ENCODE results near the gene NTM.

NTM gene

DNA sequence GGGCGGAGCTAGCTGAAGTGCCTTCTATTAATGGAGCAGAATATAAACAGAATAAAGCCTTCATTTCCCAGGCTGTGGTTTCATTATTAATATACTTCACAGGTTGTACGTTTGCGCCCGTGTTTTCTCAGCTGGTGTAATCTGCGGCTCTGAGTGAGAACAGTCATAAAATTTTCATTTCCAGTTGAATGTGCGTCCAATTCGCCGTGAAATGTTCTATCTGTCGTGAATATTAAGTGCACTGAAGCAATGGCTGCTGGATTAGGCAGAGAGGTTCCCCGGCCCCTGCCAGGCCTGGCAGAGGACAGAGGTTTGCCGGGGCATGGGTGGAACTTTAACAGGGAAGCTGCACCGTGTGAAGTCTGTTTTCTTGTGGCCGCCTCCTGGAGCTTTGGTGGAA, 874.4 kb downstream of the NTM start:
- no peaks in the 10 kb centered on the region for H3K4me1 Mint-ChIP-seq (ENCODE audit: low read depth)
- no peak overlapping the region for H3K4me3 Mint-ChIP-seq
- H3K27ac Mint-ChIP-seq: no peak overlapping the region

DNA sequence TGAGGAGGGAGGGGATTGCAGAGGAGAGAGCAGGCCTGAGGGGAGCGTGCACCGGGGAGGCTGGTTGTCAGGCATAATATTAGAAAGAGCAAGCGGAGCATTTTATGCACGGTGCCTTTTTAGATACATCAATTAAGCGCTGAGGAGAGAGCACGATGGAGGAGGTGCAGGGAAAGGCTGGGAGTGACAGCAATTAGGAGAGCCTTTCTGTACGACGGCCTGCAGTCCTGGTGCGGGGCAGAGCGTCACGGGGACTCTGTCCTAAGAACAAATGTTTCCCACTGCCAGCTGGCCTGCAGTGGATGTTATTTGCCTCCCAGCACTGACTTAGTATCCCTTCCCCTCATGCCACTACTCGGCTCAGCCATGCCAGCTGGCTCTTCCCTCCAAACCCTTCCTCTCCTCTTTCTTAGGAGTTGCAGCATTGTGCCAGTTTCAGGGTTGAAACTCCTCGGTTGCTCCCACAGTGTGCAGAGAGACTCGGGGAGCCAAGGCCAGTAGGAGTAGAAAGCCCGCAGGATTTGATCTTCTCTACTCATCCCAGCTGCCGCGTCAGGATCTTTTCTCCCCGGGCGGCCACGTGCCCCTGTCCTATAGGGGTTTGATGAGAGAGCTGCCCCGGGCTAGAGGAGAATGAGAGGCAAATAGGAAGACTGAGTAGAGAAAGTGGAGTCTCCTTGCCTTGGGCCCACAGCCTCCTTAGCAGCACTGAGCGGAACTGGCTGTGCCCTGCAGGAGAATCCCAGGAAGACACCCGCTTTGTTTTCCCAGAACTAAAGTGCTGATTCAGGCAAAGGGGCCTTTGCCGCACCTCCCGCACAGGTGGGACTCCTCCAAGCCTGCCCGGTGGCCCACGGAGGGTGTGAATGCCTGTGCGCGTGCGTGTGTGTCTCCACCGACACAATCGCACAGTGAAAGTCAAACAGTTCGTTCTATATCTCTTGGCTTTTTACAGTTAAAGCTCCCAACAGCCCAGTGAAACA, 875.3 kb downstream of the NTM start:
- H3K27ac Mint-ChIP-seq: no peak overlapping the region
- no peaks in the 10 kb centered on the region for H3K36me3 Mint-ChIP-seq (ENCODE audit: low read depth)
- H3K4me3 Mint-ChIP-seq: no peak overlapping the region
- no peaks in the 10 kb centered on the region for H3K4me1 Mint-ChIP-seq (ENCODE audit: low read depth)
- H3K27me3 Mint-ChIP-seq (ENCODE audit: low read depth): no peaks in the 10 kb centered on the region
- peaks cover 3% of the 10 kb centered on the region for H3K9me3 Mint-ChIP-seq
- no peak for DNase-seq (ENCODE audit: low spot score)

More for the DNA sequence above, 874.4 kb downstream of the NTM start:
- H3K27me3 Mint-ChIP-seq (ENCODE audit: low read depth): no peaks in the 10 kb centered on the region
- H3K36me3 Mint-ChIP-seq (ENCODE audit: low read depth): no peaks in the 10 kb centered on the region
- no peak for DNase-seq (ENCODE audit: low spot score)
- peaks cover 3% of the 10 kb centered on the region for H3K9me3 Mint-ChIP-seq

DNA sequence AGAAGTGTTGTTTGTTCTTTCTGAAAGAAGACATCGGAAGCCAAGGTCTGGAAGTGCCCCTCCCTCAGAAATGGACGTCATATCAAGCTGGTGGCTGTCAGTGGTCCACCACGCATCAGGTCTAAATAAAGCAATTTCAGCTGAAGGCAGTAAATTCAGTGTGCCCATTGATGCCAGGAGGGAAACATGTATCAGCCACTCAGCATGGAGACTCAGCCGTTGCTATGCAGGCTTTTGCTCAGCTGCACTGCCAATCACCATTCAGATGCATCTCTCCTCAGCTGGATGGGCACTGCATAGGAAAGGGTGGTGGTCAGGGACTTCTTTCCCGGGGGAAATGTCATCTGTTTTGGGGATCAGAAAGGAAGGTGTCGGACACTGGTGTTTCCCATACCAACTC, 878.2 kb downstream of the NTM start:
- H3K9me3 Mint-ChIP-seq: peaks cover 5% of the 10 kb centered on the region
- H3K4me3 Mint-ChIP-seq: no peak overlapping the region
- no peaks in the 10 kb centered on the region for H3K36me3 Mint-ChIP-seq (ENCODE audit: low read depth)
- no peaks in the 10 kb centered on the region for H3K4me1 Mint-ChIP-seq (ENCODE audit: low read depth)
- no peak overlapping the region for H3K27ac Mint-ChIP-seq
- H3K27me3 Mint-ChIP-seq (ENCODE audit: low read depth): no peaks in the 10 kb centered on the region
- no peak for DNase-seq (ENCODE audit: low spot score)

DNA sequence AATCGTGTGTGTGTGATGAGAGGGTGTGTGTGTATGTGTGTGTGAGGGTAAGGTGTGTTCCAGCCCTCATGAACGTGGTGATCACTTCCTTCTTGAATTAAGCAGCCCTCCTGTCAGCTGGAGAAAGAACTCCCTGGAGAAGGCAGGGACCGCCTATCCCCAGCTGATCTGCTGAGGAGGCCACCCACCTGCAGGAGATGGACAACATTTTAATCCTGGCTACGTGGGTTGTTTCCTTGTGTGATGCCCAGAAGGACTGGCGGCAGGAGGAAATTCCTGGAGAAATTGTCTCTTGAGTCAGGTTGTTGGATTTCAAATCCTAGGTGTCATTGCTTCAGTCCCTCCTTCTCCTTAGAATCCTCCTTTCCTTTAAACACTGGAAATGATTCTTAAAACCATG, 878.8 kb downstream of the NTM start:
- Mint-ChIP-seq H3K4me3 (no peak overlapping the region), H3K9me3 (peaks cover 5% of the 10 kb centered on the region), H3K27ac (no peak overlapping the region), H3K27me3 (ENCODE audit: low read depth) (no peaks in the 10 kb centered on the region), H3K4me1 (ENCODE audit: low read depth) (no peaks in the 10 kb centered on the region), H3K36me3 (ENCODE audit: low read depth) (no peaks in the 10 kb centered on the region)
- DNase-seq (ENCODE audit: low spot score): no peak

DNA sequence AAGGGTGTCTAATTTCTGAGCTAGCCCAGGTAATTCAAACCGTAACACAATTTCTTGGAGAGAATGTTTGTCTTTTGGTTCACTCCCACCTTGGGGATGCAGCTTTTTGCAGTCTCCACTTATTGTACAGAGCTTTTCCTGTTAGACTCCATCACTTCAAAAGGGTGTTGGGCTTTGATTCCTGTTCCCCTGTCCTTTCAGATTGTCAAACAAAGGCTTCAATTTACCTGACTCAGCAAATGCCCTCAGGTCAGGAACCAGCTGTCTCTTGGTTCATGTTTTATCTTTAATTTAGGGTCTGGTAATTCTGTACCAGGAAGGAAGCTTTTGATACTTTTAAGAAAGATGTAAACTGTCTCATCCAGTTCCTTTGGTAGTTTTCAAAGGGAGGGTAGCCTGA, 880.6 kb downstream of the NTM start:
- no peaks in the 10 kb centered on the region for H3K27me3 Mint-ChIP-seq (ENCODE audit: low read depth)
- no peak overlapping the region for H3K27ac Mint-ChIP-seq
- H3K36me3 Mint-ChIP-seq (ENCODE audit: low read depth): no peaks in the 10 kb centered on the region
- H3K4me1 Mint-ChIP-seq (ENCODE audit: low read depth): no peaks in the 10 kb centered on the region
- H3K4me3 Mint-ChIP-seq: no peak overlapping the region
- no peak for DNase-seq (ENCODE audit: low spot score)
- peaks cover 5% of the 10 kb centered on the region for H3K9me3 Mint-ChIP-seq

DNA sequence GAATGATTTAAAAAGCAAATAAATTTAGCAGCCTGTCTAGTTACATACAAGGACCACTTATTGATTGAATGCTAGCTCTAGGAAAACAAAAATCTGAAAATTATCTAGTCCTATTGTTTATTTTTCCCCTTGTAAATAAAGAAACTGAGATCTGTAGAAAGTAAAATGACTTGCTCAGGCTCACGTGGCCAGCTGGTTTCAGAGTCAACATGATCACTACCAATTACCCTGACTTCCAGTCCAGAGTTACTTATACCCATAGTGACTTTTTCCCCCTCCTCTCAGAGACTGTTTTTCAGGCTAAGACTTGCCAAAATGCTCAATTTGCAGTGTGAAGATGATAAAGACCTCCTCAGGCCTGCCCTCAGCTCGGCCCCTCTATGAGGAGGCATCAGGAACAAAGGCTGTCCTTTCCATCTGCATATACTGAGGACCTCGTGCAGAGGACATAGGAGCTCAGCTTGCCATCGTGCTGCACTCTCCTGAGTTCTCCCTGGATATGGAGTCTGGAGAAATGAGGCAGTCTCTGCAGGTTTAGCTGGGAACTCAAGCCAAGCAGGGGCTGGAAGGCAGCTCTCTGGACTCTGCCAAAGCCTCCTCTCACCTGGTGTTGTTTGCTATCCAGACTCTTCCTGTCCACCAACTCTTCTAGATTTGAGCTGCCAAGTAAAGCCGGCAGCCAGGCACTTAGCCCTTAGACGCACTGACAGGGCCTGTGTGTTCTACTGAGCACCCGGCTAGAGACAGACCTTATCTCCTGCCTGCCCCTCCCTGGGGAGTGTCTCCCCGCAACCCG, 883.3 kb downstream of the NTM start:
- Mint-ChIP-seq H3K36me3 (ENCODE audit: low read depth) (no peaks in the 10 kb centered on the region), H3K9me3 (peaks cover 10% of the 10 kb centered on the region), H3K27ac (no peak overlapping the region), H3K4me3 (no peak overlapping the region), H3K4me1 (ENCODE audit: low read depth) (no peaks in the 10 kb centered on the region), H3K27me3 (ENCODE audit: low read depth) (no peaks in the 10 kb centered on the region)
- DNase-seq (ENCODE audit: low spot score): no peak

DNA sequence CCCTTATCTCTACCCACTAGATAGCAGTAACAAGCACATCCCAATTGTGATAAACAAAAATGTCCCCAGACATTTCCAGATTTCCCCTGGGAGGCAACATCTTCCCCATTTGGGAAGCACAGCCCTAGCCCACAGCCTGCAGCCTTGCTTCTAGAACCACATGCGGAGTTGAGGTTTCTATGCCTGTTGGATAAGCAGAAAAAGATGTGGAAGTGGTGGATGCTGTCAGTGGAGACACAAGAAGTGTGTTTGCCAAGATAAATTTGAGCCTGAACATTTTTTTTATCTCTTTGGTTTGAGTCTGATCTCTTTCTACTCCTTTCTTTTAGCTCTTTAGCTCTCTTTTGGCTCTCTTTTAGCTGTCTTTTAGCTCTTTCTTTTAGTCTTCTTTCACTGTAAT, 884.5 kb downstream of the NTM start:
- H3K4me3 Mint-ChIP-seq: no peak overlapping the region
- no peaks in the 10 kb centered on the region for H3K27me3 Mint-ChIP-seq (ENCODE audit: low read depth)
- no peaks in the 10 kb centered on the region for H3K36me3 Mint-ChIP-seq (ENCODE audit: low read depth)
- H3K9me3 Mint-ChIP-seq: peaks cover 10% of the 10 kb centered on the region
- DNase-seq (ENCODE audit: low spot score): no peak
- no peak overlapping the region for H3K27ac Mint-ChIP-seq
- no peaks in the 10 kb centered on the region for H3K4me1 Mint-ChIP-seq (ENCODE audit: low read depth)

DNA sequence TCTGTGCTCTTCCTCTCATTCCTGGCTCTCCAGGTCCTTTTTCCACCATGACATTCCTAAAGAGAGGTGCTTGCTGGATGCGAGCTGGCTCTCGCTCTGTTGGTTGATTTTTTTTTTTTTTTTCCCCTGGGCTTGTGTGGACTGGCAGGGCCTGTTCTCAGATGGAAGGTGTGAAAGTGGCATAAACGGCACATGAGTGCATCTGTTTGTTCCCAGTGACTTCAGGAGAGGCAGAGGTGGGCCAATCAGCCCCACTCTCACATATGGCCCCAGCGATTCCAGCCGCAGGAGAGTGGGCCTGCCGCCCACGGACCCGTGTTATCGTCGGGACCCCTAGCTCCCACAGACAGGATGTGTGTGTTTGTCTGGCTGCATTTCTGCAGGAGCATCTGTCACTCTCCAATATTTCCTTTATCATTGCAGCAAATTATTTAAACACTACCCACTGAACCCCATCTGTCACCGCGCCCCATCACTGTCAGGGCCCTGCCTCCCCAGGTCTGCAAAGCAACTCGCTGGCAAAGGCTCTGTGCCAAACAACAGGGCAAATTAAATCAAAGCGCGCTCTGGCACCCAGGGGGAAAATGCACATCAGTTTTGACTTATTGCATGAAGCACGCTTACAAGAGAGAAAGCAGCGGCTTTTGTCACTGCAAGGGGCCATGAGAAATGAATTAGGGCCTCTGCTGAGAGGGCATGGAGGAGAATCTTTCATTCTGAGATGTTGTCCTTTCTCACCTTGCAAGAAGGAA, 886.3 kb downstream of the NTM start:
- Mint-ChIP-seq H3K27ac (no peak overlapping the region), H3K9me3 (peaks cover 10% of the 10 kb centered on the region), H3K4me1 (ENCODE audit: low read depth) (no peaks in the 10 kb centered on the region), H3K36me3 (ENCODE audit: low read depth) (no peaks in the 10 kb centered on the region), H3K4me3 (no peak overlapping the region), H3K27me3 (ENCODE audit: low read depth) (no peaks in the 10 kb centered on the region)
- DNase-seq (ENCODE audit: low spot score): no peak

DNA sequence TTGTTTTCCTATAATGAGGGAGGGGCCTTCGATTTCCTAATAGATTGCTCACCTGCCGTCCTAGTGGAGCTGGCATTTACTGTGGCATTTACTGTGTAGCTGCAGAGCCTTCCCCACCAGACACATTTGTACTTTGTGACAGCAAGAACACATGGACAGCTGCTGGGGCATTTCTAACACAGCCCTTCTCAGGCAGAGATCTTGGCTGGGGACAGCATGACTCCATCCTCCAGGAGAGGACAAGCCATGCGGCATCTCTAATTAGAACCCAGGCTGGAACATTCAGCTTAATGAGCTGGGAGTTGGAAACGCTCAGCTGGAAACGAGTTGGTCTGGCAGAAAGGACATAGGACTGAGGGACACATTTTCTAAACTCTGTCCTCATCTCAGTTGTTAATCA, 887.5 kb downstream of the NTM start:
- Mint-ChIP-seq H3K4me3 (no peak overlapping the region), H3K9me3 (peaks cover 5% of the 10 kb centered on the region), H3K27ac (no peak overlapping the region), H3K4me1 (ENCODE audit: low read depth) (no peaks in the 10 kb centered on the region), H3K27me3 (ENCODE audit: low read depth) (no peaks in the 10 kb centered on the region), H3K36me3 (ENCODE audit: low read depth) (no peaks in the 10 kb centered on the region)
- DNase-seq (ENCODE audit: low spot score): no peak

DNA sequence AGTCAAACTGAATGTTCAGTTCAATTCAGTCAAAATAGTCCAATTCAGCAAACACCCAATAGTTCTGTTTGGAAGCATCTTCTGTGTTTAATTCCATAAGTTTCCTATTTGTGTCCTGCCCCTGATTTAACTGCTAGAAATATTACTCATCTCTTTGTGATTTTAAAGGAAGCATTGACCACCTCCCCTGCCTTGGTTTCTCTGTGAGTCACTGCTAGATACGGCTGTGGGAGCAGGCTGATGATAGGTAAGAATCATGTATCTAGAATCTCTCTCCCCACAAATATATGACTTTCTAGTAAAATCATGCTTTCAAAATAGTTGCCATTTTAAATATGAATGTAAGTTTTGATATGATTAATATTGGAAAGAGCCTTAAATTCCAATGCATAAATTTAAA, 888.5 kb downstream of the NTM start:
- Mint-ChIP-seq H3K4me1 (ENCODE audit: low read depth) (peaks cover 1% of the 10 kb centered on the region), H3K36me3 (ENCODE audit: low read depth) (no peaks in the 10 kb centered on the region), H3K27ac (no peak overlapping the region), H3K9me3 (peaks cover 5% of the 10 kb centered on the region), H3K27me3 (ENCODE audit: low read depth) (no peaks in the 10 kb centered on the region), H3K4me3 (no peak overlapping the region)
- no peak for DNase-seq (ENCODE audit: low spot score)

DNA sequence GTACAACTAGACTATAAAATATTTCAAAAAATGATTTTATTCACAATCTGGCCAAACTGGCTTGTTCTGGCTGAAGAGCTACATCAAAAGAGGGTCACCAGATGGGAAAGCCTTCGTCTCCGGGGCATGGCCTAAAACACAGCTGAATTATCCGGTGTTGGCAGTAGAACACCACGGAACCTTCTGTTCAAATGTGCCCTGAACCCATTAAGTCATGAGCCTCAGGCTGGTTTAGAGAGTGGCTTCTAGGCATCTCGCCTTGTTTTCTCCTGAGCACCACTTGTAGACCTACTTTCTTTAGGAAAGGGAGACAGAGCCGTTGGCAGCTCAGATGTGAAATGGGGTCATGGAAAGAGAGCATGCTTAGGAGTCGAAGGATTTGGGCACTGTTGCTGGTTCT, 890.2 kb downstream of the NTM start:
- no peak for DNase-seq (ENCODE audit: low spot score)
- Mint-ChIP-seq H3K36me3 (ENCODE audit: low read depth) (no peaks in the 10 kb centered on the region), H3K27me3 (ENCODE audit: low read depth) (no peaks in the 10 kb centered on the region), H3K4me3 (no peak overlapping the region), H3K27ac (no peak overlapping the region), H3K4me1 (ENCODE audit: low read depth) (peaks cover 1% of the 10 kb centered on the region), H3K9me3 (peaks cover 5% of the 10 kb centered on the region)

DNA sequence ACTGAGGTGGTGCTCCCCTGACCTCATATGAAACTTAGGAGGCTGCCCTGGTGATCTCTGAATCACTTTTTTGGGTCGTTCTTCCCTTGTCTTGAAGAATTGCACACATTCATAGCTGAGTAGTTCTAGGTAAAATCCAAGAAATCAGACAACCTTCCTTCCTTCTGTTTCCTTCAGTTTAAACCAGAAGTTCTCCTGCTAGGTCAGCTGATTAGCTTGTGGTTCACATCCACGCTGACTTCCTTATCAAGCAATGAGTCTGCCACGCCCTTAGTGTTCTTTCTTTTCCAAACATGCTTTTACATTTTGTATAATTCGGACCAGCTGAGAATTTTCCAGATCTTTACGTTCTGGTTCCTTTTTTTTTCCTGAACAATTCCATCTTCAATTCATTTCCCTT, 892.8 kb downstream of the NTM start:
- Mint-ChIP-seq H3K4me3 (no peak overlapping the region), H3K9me3 (no peaks in the 10 kb centered on the region), H3K4me1 (ENCODE audit: low read depth) (peaks cover 1% of the 10 kb centered on the region), H3K27ac (no peak overlapping the region), H3K27me3 (ENCODE audit: low read depth) (no peaks in the 10 kb centered on the region), H3K36me3 (ENCODE audit: low read depth) (no peaks in the 10 kb centered on the region)
- DNase-seq (ENCODE audit: low spot score): no peak

DNA sequence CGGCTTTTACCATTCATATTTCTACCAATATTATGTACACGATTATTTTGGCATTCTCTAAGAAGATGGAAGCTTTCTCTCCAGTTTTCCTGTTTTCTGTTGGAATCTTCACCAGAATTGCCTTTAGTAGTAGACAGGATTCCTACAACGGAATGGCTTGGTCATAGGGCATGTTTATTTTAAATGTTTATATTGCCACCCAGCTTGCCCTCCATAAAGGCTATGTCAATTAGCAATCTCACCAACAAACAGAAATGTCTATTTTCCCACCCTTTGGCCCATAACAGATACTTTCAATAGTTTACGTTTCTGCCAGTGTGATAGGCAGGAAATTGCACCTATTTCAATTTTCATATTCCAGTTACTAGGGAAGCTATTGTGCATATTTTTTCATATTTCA, 893.5 kb downstream of the NTM start:
- Mint-ChIP-seq H3K27me3 (ENCODE audit: low read depth) (no peaks in the 10 kb centered on the region), H3K4me1 (ENCODE audit: low read depth) (peaks cover 1% of the 10 kb centered on the region), H3K4me3 (no peak overlapping the region), H3K36me3 (ENCODE audit: low read depth) (no peaks in the 10 kb centered on the region), H3K27ac (no peak overlapping the region), H3K9me3 (no peaks in the 10 kb centered on the region)
- DNase-seq (ENCODE audit: low spot score): no peak

DNA sequence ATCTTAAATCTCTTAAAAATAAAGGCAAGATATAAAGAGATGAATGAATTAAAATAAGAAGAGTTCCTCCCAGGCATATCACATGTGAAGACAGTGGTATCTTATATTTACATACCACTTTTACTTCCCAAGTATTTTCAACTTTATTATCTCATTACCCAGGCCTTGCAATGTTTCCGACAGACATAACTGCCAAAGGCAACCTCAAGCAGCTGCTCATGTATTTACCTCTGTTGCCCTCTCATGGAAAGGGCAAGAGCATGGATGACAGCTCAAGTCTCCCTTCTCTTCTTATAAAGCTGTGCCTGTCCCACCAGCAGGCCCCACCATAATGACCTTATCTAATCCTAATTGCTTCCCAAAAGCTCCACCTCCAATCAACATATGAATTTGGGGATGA, 894.2 kb downstream of the NTM start:
- DNase-seq (ENCODE audit: low spot score): no peak
- Mint-ChIP-seq H3K4me1 (ENCODE audit: low read depth) (peaks cover 1% of the 10 kb centered on the region), H3K27ac (no peak overlapping the region), H3K27me3 (ENCODE audit: low read depth) (no peaks in the 10 kb centered on the region), H3K9me3 (no peaks in the 10 kb centered on the region), H3K36me3 (ENCODE audit: low read depth) (no peaks in the 10 kb centered on the region), H3K4me3 (no peak overlapping the region)

Data from T-helper 2 cell treated with Interferon-gamma antibody and Interleukin-4, amounts not matched to agents 5 μg/mL and 100 μg/mL, for 36 hours (primary cell).